ENCODE measurements around the gene TMEM38A.

- TF ChIP-seq CTCF (IDR thresholded peaks at IDR 0.05) = no peak
- no peak for TF ChIP-seq ZFX (IDR thresholded peaks at IDR 0.05; ENCODE audit: borderline replicate concordance)
Measured at GRCh38 chr19:16627193-16627927, 33.6 kb upstream of the TMEM38A start.
